ENCODE results near the gene TEC.
"Not testable (repeated sequence)": the region's sequence is repeated elsewhere in the genome, so short reads cannot be mapped to it uniquely, and the experiment has no call there.

Gene TEC

DNA sequence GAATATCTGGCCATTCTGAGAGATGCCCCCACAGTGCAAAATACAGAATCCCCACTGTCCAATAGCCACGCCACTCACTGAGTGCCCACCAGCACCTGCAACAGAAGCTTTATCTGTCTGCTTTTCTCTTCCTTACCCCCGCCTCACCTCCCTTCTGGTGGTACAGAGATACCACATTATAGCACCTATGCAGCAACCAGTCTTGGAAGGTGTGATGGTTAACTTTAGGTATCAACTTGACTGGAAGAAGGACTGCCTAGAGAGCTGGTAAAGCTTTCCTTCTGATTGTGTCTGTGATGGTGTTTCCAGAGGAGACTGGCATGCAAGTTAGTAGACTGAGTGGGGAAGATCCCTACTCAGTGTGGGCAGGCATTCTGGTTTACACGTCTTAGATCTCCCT lies 73.8 kb downstream of the TEC start:
- DNase-seq (ENCODE audit: low read depth), result no peak

DNA sequence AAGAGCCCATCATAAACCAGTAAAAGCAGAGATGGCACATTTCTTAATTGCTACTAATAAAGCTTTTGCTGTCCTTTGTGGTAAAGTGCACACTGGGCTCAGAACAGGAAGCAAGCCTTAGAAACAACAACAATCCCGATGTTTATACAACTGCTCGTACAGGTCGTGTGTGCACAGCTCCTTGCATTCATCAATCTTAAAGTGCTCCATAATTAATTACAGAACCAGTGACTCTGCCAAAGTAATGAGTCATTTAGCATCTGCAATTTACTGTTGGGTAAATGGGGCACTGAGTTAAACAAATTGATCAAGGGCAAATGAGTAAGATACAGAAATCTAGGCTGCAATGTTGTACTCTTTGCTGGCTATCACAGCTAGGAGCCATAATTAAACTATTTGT lies 74.3 kb downstream of the TEC start:
- DNase-seq (ENCODE audit: low read depth), result peak; percentile 6

DNA sequence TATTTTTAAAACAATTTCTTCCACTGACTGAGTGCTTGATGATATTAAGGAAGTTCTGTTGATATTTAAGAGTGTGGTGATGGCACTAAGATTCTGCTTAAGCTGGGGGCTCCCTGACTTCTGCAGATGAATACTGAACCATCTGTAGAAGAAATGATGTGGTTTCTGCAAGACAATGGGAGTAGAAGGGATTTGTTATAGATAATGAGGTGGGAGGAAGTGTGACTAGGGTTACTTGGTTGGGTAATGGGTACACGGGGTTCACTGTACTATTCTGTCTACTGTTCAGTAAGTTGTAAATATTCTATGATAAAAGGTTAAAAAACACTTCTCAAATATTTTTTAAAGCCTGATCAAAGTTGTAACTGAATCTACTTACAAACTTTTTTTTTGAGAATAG lies 74.7 kb downstream of the TEC start:
- no peak for DNase-seq (ENCODE audit: low read depth)

DNA sequence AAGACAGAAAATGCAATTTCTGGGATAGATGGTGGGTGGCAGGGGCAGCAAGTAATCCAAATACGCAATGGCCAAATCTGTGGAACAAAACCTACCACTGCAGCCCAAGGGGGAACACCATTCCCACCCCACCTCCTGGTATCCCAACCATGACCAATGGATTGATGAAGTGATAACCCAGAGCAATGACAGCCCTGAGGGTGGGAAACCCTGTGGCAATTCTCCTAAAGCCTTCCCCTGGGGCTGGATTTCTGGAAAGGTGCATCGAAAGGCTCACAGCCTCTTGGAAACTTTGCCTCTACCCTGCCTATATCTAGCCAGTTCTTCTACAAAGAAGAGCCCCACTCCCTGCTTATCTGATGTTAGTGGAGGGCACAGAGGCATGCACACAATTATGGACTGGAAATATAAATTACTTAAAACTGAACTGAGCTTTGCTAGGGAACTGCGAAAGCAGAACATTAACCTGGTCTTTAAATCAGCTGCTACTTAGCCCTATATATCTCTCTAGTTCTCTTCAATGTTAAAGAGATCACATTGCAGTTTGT lies 75.6 kb downstream of the TEC start:
- DNase-seq (ENCODE audit: low read depth), result no peak

DNA sequence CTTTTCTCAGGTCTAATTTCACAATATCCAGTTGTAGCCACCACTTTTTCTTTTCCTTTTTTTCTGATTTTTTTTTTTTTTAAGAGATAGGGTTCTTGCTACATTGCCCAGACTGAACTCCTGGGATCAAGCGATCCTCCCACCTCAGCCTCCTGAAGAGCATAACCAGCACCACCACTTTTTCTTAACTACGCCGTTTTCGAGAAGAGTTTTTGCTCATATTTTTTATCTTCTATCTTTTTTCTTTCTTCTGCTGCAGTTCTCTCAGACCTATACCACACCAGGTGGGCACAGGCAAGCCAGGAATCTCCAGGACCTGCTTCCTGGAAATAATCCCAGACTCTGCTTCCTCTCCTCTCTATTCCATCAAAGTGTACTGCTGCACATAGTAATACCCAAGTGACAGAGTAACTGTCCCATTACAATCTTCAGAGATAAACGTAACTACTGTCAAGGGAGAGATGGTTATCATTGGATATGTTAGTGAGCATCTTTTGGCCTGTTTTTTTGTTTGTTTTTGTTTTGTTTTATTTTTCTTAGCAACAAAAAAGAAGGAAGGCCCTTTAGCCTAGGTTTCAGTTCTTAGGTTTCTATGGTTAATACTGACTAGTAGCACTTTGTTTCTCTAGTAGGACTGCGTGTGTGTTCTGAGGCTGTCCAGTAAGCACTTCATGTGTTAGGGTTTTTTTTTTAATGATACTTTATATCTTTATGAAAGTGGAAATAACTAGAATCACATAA lies 76.4 kb downstream of the TEC start:
- DNase-seq (ENCODE audit: low read depth), result no peak

DNA sequence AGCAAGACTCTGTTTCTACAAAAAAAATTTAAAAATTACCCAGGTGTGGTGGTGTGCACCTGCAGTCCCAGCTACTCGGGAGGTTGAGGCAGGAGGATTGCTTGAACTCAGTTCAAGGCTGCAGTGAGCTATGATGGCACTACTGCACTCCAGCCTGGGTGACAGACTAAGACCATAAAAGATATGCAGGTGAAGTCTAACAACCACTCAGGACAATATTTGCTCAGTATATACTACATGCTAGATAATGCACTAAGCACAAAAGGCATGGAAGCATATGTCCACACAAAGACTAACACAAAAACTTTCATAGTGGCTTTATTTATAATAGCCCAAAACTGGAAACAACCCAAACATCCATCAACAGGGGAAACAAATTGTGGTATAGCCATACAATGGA lies 77.9 kb downstream of the TEC start:
- DNase-seq (ENCODE audit: low read depth), result no peak

DNA sequence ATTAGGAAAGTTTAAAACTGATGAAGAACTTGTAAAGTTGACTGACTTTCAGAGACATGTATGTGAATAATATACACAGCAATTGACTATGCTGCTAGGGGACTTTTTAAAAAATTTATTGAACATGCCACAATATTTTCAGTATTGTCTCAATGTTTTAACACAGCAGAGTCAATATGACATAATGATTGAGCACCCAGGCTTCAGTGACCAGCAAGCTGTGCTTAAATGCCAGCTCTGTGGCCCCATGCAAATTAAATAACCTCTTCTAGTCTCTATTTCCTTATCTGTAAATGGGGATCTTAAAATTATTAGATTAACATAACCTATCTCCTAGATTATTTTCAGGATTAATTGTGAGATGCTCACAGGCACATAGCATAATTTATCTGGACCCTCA lies 78.8 kb downstream of the TEC start:
- no peak for DNase-seq (ENCODE audit: low read depth)

DNA sequence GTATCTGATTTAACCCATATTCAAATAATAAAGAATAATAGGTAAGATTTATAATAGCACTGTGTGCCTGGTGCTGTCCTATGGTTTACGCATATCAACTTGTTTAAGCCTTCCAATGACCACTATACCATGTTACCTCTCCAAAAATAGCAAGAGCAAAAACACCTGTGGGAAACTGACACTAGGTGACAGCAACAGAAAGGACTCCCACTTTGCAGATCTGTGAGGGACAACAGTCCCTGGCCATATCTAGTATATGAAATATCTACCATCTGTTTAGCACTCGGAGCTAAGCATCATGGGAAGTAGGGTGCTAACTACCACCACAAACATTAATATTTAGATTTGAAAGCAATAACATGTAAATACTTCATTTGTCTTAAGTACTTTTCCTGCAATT lies 79.9 kb downstream of the TEC start:
- DNase-seq (ENCODE audit: low read depth), result no peak

DNA sequence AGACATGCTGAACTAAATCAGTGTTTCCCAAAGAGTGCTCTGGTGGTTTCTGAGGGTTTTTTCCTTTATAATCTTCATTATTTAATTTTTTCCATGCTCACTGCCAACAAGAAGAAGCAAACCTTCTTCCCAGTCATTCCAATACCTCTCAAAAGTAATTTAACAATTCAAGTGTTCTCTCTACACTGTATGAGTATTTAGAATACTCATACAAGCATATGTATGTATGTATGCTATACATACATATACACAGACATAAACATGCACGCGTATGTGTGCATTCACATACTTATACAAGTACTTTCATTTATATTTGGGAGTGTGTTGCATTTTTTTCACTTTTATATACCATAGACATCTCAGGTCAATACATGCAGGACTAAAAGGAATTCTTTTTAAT lies 81.2 kb downstream of the TEC start:
- no peak for DNase-seq (ENCODE audit: low read depth)

DNA sequence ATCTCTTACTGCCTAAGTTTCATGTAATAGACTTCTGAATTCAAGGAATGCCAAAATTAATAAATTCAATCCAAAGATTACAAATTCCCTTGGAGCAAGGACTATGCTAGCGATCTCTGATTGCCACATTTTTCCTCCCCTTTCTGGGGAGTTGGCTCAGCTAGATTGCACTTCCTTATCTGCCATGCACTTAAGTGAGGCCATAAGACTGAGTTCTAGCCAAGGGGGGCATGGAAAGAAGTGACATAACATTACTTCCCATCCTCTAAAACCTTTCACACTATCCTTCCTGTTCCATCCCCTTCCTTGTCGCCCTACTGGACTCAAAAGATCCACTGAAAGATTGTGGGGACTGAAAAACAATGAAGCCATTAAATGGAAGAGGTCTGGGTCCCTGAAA lies 81.8 kb downstream of the TEC start:
- no peak for DNase-seq (ENCODE audit: low read depth)

DNA sequence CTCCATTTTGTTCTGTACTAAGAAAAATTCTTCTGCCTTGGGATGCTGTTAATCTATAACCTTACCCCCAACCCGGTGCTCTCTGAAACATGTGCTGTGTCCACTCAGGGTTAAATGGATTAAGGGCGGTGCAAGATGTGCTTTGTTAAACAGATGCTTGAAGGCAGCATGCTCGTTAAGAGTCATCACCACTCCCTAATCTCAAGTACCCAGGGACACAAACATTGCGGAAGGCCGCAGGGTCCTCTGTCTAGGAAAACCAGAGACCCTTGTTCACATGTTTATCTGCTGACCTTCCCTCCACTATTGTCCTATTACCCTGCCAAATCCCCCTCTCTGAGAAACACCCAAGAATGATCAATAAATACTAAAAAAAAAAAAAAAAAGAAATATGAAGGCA lies 82.6 kb downstream of the TEC start:
- DNase-seq (ENCODE audit: low read depth), result not testable (repeated sequence)

DNA sequence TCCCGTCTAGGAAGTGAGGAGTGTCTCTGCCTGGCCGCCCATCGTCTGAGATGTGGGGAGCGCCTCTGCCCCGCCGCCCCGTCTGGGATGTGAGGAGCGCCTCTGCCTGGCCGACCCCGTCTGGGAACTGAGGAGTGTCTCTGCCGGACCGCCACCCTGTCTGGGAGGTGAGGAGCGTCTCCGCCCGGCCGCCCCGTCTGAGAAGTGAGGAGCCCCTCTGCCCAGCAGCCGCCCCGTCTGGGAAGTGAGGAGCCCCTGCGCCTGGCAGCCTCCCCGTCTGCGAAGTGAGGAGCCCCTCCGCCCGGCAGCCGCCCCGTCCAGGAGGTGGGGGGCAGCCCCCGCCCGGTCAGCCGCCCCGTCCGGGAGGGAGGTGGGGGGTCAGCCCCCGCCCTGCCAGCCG lies 83.2 kb downstream of the TEC start:
- not testable (repeated sequence) for DNase-seq (ENCODE audit: low read depth)

DNA sequence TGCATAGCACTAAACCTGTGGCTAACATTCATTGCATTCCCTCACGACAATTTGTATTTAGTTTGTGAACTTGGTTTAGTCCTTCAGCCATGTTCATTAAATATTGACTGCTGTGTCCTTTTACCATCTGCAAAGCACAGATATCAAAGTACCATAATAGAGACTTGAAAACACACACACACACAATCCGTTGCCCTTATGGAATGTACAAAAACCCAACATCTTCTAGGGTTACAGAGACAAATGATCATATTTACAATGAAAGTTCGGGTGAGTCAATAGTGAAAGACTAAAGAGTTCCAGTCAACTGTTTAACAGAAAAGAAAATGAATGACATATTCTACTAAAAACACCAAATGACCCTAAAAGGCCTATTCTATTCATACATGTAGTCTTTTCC lies 84.8 kb downstream of the TEC start:
- DNase-seq (ENCODE audit: low read depth), result no peak

DNA sequence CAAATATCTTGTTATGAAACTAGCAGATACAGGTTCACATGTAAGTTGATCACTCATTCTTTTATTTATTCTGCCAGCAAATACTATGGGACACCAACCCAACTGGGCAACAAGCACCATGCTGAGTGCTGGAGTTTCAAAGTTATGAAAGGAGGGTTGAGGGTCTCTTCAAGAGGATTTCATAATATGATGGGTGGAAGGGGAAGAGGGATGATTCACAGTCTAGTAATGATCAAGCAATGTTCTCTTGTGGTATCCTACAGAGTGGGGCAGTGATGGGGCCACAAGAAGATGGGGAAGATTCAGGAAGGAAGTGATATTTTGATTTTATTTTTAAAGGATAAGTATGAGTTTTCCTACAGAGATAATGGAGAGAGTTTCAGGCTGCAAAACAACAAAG lies 89.4 kb downstream of the TEC start:
- no peak for DNase-seq (ENCODE audit: low read depth)

DNA sequence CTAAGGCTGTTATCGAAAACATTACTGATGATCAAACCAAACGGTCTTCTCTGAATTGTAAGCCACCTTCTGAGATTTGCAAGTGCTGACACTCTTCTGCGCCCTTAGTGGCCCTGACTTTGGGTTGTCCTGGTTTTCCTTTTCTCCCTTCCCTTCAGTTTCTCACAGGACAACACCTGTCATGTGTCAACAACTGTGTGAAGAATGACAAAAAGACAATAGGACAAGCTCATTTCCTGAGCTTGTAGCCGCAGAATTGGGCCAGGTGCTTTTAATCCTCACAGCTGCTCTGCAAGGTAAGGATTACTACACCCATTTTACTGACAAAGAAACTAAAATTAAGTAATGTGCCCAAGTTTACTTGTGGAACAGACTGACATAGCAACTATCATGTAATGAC lies 90.7 kb downstream of the TEC start:
- no peak for DNase-seq (ENCODE audit: low read depth)

DNA sequence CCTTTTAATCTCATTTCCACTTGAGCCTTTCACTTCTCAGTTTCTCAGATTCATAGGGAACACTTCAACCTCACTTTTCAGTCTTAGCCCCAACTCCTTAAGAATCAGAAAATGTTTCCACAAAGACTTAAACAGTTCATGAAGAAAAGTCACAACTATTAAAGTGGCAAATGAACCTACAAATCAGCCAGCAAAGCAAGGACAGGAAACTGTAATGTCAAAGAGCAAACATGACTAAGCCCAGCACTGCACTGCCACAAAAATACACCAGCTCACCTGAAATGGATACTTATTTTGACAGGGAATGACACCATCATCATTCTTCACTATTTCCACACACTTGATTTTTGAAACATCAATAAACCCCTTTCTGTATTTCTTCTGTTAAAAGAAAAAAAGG lies 93.8 kb downstream of the TEC start:
- DNase-seq (ENCODE audit: low read depth), result no peak

DNA sequence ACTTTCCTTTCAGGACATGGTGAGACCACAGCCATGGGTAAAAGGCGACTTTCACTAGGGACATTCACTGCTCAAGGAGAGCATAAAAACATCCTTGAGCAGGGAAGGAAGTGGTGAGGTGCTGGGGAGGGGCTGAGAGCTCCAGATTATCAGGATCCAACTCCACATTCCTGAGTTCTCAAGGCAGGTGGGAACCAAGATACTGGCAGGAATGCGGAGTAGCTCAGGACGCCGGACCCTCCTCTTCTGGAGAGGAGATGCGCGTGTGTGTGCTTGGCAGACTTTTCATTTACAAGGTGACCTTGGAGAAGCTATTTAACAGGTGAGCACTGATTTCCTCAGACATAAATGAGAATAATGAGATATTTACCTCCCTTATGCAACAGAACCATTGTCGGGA lies 94.3 kb downstream of the TEC start:
- no peak for DNase-seq (ENCODE audit: low read depth)

DNA sequence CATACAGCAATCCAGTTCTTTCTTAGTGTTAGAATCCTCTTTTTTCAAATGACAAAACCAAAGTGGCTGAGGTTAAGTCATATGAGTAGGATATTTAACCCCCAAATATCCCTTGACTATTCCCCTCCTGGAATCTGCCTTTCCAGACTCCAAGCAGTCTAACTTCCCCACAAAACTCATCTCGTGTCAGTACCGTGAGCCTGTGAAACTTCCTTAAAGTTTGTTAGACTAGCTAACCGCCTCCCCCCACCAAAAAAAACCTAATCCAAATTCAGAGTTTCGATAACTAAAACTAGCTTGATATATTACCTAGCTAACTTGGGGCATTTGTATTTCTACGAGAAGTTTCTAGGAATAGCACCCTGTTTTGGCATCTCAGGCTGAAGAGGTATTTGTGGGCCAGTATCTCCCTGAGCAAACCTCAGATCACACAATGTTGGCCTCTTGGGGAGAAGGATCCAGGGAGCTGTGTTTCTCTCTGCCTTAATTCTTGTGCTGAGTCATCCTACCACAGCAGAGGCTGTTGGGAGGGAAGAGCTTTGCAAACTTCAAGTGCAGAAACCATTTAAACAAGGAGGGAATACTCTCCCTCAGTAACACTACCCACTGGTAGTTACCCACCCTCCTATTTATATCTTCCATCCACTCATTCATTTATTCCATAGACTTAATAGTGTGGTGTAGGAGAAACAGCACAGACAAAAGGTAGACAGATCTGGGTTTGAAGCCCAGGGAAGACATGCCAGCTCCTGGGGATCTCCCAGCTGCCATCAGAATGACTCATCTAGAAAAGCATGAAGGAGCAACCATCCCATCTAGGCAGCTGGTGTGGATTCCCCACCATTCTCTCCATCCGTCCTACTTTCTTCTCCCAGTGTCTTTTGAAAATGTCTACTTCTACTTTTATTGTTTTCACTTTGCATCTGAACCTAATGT lies 96.3 kb downstream of the TEC start:
- peak; percentile 52 for DNase-seq (ENCODE audit: low read depth)

DNA sequence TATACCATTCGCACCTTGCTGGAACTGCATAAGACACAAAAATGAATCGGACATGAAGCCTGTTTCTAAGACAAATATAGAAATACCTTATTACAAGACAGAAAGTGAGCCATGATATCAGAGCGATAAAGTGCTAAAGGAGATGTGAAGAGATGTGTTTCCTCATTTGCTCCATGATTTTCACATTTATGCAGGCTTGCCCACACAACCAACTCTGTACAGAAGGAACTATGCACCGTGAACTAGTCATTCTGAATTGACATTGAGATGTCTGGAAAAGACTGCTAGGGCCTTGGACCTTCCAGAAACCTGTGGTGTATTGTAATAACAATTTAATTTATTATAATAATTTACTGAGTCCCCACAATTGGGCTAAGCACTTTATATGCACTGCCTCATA lies 97.0 kb downstream of the TEC start:
- no peak for DNase-seq (ENCODE audit: low read depth)

DNA sequence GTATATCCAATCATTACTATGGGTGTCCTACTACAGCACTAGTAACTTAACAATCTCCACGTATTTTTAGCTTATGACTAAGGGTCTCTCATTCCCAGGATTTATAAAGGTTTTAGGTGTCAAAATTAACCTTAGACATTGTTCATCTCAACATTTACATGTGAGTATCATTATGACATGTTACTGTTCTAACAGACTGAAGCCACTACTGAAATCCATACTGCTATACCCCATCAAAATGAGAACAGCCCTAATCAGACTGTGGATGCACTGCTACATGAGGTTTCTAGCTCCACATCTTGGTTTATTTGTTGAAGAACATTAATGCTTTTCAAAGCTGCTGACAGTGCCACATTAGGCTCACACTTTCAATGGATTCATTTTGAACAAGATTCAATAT lies 100.0 kb downstream of the TEC start:
- DNase-seq (ENCODE audit: low read depth), result no peak

DNA sequence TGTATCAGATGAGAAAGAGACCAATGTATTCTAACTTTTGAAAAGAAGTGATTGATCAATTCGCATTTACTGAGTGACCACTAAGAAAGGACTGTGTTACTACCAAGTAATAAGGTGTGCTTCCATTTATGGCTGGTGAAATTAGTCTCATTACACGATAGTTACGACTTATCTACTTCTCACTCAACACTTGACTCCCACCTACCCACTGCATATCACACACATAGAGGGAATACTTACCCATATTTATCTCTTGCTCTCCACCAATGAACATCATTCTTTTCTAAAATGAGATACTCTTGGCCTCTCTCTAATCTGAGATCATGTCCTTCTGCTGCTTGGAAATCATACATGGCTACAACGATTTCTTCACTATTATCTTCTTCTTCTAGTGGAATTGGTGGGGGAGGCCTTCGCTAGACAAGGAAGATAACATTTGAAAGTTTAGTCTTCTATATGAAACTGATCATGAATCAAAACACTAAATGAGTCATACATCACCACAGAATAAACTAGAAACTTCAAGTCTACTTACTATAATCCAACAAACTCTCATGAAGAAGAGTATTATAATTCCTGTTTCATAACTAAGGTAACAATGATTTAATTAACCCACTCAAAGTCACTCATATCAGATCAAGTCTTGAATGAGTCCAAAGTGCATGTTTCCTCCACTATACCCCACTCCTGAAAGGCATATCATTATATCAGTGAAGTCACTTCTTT lies 101.9 kb downstream of the TEC start:
- DNase-seq (ENCODE audit: low read depth), result no peak

DNA sequence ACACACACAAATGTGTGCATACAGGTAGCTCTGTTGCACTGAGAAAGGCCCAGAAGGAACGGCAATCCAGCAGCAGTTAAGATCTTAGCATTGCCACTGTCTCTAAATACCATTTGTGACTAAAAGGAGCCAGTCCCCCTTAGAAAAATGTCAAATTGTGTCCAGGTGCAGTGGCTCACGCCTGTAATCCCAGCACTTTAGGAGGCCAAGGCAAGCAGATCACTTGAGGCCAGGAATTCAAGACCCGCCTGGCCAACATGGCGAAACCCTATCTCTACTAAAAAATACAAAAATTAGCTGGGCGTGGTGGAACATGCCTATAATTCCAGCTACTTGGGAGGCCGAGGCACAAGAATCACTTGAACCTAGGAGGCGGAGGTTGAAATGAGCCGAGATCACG lies 105.1 kb downstream of the TEC start:
- DNase-seq (ENCODE audit: low read depth), result not testable (repeated sequence)

DNA sequence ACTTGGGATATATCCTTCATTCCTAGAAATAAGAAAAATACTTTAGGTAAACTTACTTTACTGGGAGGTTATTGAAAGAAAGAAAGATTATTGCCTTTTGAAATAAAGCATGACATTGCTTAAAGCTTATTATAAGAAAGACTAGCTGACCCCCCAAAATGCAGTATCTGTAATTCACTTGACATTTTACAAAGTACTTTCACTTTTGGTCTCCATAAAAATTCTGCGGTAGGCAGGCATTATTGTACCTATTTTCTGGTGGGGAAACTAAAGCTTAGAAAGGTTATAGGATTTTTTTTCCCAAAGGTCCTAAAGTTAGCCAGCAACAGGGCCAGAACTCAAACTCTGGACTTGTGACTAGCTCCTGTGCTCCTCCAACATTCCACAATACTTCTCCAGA lies 105.9 kb downstream of the TEC start:
- DNase-seq (ENCODE audit: low read depth), result no peak

Measured in GM04504 (cell line).